GM18873 (cell line): ENCODE results near the gene SPTSSB.

Source experiments
- ATAC-seq: cut with Tn5 transposase; IDR thresholded peaks from one replicate; pipeline ENCODE4 v1.9.1; 2021; ENCODE audit warnings: mild to moderate bottlenecking, moderate library complexity, moderate number of reproducible peaks; ENCODE audit not compliant: unreplicated experiment, low FRiP score

Gene SPTSSB

DNA sequence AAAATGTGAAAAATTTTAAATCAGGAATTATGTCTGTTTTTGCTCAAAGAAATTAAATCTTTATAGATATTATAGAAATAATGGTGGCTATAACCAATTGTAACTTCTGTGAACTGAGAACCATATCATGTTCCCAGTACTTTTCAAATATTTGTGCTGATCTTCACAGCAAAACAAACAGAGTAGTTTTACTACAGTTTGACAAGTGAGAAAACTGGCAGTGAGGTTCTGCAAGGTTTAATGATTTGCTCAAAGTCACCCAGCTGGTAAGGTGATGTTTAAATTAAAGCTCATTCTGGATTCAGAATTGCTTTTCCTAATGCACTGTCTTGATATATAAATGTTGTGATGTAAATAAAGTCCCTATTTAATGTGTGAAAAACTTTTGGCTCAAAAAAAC is 22.0 kb upstream of the SPTSSB start:
- ATAC-seq: no peak

GRCh38 chr3:161392853-161393252 is 21.5 kb upstream of the SPTSSB start:
- ATAC-seq: no peak

GRCh38 chr3:161390200-161390599 is 18.9 kb upstream of the SPTSSB start:
- ATAC-seq: no peak

- ATAC-seq: no peak
Observed at GRCh38 chr3:161389445-161390035, 18.2 kb upstream of the SPTSSB start.

GRCh38 chr3:161388855-161389254 is 17.5 kb upstream of the SPTSSB start:
- no peak for ATAC-seq

DNA sequence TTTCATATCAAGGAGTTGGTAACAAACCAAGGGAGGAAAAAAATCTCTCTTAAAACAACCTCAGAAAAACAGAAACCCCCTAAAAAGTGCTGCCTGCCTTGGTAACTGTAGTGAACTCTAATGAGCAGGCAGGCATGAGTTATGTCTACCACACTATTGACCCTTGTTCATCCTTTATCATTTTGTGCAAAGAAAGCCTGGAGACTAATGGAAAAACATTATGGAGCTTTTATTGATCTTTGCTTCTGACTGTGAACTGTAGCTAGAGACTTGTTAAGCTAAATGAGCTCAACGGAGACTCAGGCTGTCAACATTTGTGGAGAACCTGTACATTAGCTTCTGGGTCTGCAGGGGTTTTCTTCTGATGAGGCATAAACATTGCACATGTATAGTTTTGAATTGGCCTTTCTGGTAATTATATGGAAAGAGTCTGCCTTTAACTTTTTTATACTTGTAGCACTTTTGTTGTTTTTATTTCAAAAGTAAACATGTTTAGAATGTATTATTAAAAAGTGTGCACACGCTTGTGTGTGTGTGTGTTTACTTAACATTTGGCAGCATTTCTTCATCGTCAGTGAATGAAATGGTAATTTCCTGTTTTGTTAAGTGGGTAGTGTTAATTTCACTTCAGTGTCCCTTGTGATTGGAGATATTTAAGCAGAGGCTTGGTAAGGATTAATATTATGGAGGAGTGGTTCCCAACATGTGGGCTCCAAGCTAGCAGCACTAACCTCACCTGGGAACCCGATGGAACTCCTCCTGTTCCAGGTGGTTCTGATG is 15.9 kb upstream of the SPTSSB start:
- ATAC-seq: no peak

DNA sequence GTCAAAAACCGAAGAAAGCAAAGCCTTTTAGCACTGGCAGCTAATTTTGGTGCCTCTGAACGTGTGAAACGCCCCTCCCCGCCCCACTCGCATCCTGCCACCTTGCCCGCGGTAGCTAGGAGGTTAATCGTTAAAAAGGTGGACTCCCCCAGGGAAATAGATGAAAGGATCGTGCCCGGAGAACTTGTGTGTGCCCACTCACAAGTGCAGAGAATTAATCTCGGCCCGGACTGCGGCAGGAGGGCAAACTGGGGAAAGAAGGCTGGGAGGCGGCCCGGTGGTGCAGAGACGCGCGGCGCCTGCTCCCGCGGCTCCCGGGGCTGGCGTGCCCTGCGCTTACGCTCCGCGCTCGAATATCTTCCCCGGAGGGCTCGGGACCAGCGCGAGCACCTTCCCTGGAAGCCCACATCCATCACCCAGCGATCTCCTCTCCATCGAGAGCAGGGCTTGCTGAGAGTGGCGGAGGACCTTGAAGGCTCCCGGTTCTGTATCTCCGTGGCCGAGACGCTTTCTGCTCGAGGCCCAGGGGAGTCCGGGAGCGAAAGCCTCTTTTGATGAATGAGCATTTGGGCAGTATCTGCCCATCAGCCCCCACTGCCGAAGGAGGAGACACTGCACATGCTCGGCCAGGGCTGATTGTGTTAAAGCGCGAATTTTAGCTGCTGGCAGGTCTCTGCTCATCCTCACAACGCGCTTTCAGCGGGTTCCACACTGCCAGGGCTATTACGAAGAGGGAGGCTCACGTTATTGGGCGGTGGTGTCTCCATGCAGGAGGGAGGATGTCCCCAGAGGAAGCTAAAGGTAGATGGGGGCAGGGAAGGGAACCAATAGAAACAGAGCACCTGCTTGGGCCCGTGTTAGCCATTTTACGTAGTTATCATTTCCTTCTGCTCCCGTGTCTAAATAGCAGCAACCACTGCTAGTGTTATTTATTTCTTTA is 1.3 kb upstream of the SPTSSB start:
- peak; percentile 40 for ATAC-seq

DNA sequence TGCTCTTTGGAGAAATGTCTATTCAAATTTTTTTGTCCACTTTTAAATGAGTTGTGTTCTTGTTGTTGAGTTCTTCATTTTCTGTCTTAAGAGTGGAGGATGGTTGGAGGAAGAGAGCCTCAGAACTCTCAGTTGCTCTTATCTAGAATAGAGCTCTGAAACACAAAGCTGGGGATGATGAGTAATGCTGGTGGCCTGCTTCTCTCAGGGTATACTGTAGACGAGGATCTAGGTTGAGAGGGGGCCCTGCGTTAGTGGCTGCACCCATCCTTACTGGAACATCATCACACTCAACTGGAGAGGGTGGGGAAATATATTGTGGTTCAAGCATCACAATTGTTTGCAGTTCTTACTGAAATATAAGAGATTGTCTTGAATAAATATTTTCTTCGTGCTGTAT is 1.8 kb downstream of the SPTSSB start:
- no peak for ATAC-seq

- no peak for ATAC-seq
Observed at GRCh38 chr3:161366094-161366493, 5.2 kb downstream of the SPTSSB start.

- ATAC-seq: no peak
Observed at GRCh38 chr3:161358488-161358887, 12.8 kb downstream of the SPTSSB start.

GRCh38 chr3:161356287-161356686 is 15.0 kb downstream of the SPTSSB start:
- no peak for ATAC-seq

DNA sequence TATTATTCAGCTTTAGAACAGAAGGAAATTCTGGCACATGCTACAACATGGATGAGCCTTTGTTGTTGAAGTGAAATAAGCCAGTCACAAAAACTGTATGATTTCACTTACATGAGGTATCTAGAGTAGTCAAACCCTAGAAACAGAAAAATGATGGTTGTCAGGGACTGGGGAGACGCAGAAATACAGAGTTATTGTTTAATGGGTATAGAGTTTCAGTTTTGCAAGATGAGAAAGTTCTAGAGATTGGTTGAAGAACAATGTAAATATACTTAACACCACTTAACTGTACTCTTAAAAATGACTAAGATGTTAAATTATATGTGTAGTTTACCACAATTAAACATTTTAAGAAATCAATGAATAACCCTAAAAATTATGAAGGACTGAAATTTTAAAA is 15.8 kb downstream of the SPTSSB start:
- ATAC-seq: no peak

DNA sequence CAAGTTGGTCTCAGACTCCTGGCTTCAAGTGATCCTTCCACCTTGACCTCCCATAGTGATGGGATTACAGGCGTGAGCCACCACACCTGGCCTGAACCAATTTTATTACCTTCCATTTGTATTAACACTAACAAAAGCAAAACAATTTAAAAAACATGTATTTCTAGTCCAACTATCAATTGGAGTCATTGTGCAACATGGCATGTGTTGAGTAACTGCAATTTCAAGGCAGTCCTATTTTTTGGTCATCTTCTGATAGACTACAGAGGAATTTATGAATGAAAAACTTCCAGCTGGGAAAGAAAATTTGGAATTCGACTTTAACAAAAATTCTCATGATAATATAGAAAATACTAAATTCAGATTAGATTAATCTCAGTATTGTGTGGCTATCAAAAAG is 16.8 kb downstream of the SPTSSB start:
- no peak for ATAC-seq

DNA sequence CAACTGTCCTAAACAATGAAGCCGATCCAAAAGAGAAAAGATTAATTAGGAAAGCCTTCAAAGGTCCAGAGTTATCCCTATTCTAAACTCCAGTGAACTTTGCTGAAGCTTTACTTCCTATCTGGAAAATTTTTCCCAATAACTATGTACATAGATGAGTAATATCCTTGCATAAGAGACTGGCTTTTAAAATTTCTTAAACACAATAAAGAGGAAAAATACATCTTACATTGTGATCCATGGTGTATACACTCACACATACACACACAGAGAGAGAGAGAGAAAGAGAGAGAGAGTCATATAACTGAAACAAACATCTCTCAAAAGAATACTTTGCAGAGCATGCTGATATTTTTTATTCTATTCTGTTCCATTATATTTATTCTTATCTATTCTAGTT is 20.0 kb downstream of the SPTSSB start:
- no peak for ATAC-seq

GRCh38 chr3:161350916-161351315 is 20.4 kb downstream of the SPTSSB start:
- ATAC-seq: no peak

DNA sequence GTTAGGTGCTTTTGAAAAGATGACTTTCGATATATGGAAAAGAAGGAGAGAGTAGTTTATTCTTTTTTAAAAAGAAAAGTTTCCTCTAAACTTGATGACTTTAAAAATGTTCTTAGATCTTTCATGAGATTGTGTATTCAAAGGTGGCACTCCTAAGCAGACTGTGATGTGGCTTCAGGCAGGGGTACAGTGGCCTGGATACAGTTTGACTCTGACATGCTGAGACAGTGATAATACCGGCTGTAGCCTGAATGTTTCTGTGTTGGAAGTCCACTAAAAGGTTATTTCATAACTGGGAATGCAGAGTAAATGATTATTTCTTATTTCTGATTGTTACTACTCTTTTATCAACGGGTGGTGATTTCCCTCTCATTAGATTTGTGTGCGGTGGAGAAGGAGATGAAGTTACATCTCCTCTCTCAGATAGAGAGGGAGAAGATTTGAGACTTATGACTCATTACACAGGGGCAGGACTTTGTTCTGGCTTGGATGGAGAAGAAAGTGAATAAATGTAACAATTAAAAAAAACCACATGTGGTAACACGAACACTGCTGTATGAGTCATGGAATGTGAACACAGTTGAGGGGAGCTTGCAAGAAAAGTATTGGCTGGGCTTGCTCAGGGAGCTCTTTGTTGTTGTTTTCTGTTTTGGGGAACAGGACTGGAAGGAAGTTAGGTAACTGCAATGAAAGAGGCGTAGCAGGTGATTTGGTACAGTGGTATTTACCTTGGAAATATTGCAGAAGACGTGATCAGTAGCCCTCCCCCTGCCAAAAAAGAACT is 21.6 kb downstream of the SPTSSB start:
- ATAC-seq: no peak

- ATAC-seq: no peak
Observed at GRCh38 chr3:161348796-161349400, 22.4 kb downstream of the SPTSSB start.

DNA sequence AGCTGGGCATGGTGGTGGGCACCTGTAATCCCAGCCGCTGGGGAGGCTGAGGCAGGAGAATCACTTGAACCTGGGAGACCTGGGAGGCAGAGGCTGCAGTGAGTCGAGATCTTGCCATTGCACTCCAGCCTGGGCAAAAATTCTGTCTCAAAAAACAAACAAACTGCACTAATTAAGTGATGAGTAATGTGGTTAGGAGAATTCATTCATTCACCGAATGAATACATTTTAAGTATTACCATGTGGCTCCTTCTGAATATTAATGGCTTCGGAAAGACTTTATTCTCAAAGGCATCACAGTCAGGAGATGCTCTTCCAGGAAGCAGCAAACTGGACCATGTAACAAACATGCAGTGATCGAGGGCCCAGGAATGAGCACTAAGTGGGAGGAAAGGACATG is 23.6 kb downstream of the SPTSSB start:
- no peak for ATAC-seq

- no peak for ATAC-seq
Observed at GRCh38 chr3:161345023-161345422, 26.3 kb downstream of the SPTSSB start.

DNA sequence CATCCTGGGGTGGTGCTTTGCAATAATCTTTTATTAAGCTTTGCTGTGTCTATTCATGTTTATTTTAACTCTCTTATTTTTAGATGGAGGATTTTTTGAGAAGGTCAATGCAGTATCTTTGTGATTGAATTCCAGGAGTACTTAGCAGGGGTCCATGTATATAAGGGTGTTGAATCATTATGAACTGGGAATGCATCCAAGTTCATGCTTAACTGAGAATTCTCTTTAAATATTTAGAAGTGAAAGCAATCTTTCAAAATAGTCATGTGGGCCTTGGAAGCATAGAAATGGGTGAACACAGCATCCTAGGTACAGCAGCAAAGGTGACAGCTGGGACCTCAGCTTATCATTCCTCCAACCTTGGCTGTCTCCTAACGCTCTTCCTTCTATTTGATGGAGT is 27.3 kb downstream of the SPTSSB start:
- ATAC-seq: no peak
